H1 (cell line): ENCODE results near the gene C2CD2L. TPM values are rescaled to one million over a fixed set of nuclear protein-coding genes. Genes with fewer than 3 reads are reported as not detected.
A peak's percentile ranks its signal among the peaks of the same experiment; 100 is the strongest.

Source experiments
- CTCF ChIA-PET: fragments of 300-600 bp; sonication (Branson Sonifier 250); formaldehyde crosslinking; loops from one replicate; lab custom pipeline; 2021; ENCODE audit not compliant: partially characterized antibody; lab: Charles Lee
- POLR2A ChIA-PET: fragments of 300-600 bp; sonication (Branson Sonifier 250); formaldehyde crosslinking; loops from one replicate; lab custom pipeline; 2021; ENCODE audit warnings: inconsistent platforms; ENCODE audit not compliant: partially characterized antibody; lab: Charles Lee
- DNase-seq, 2 experiments: peaks; one replicate each; pipeline versions ENCODE4 v3.0.0 to v3.0.0-alpha.2; 2010 to 2022; ENCODE audit warnings: low spot score in 2 of 2, low read depth in 1 of 2, mixed read lengths in 1 of 2
- FAIRE-seq: peaks from 2 replicates; lab custom pipeline; 2011; peaks lifted over from hg19 to GRCh38; lab: Jason Lieb, UNC
- H2AFZ ChIP-seq: 2 replicates; pipeline ENCODE4 v1.8.1; 2012; ENCODE audit warnings: low read length, inconsistent platforms
- H2AK5ac ChIP-seq: 2 replicates; pipeline ENCODE4 v1.6.1; 2013; ENCODE audit warnings: low read depth, low read length
- H2BK120ac ChIP-seq: replicated peaks from 2 replicates; pipeline ENCODE3; 2013; ENCODE audit warnings: low read depth, low read length, inconsistent platforms
- H2BK12ac ChIP-seq: 2 replicates; pipeline ENCODE4 v1.6.1; 2013; ENCODE audit warnings: low read depth, low read length
- H2BK15ac ChIP-seq: 2 replicates; pipeline ENCODE4 v1.6.1; 2013; ENCODE audit warnings: low read length
- H2BK20ac ChIP-seq: 2 replicates; pipeline ENCODE4 v1.6.1; 2013; ENCODE audit warnings: low read length
- H2BK5ac ChIP-seq: 2 replicates; pipeline ENCODE4 v1.6.1; 2013; ENCODE audit warnings: low read depth, low read length
- H3K14ac ChIP-seq: 2 replicates; pipeline ENCODE4 v1.6.1; 2013; ENCODE audit warnings: inconsistent platforms; ENCODE audit not compliant: insufficient read length
- H3K18ac ChIP-seq: 2 replicates; pipeline ENCODE4 v1.6.1; 2013; ENCODE audit warnings: low read length; ENCODE audit errors: extremely low read depth
- H3K23ac ChIP-seq: 2 replicates; pipeline ENCODE4 v1.6.1; 2013; ENCODE audit warnings: inconsistent platforms; ENCODE audit not compliant: insufficient read length
- H3K23me2 ChIP-seq: 2 replicates; pipeline ENCODE4 v1.6.1; 2013; ENCODE audit warnings: low read depth, low read length
- H3K27ac ChIP-seq: 2 replicates; pipeline ENCODE4 v1.6.1; 2011; ENCODE audit warnings: low read depth, low read length, inconsistent platforms
- H3K27me3 ChIP-seq, 4 experiments: replicated peaks in 1 of 4; 1 replicate in 1 of 4; 2 replicates in 3 of 4; pipeline versions ENCODE4 v1.6.1 to v1.8.1; 2011 to 2013; ENCODE audit warnings: low read length in 3 of 4, mild to moderate bottlenecking in 3 of 4, inconsistent platforms in 2 of 4, mixed read lengths in 2 of 4, moderate library complexity in 1 of 4; ENCODE audit not compliant: control insufficient read depth in 3 of 4, insufficient read depth in 3 of 4; ENCODE audit errors: extremely low read depth in 1 of 4
- H3K36me3 ChIP-seq, 4 experiments: 2 replicates each; pipeline versions ENCODE4 v1.6.1 to v1.8.1; 2011 to 2013; ENCODE audit warnings: mild to moderate bottlenecking in 4 of 4, low read length in 3 of 4, moderate library complexity in 2 of 4, control low read depth in 1 of 4, inconsistent platforms in 1 of 4; ENCODE audit not compliant: insufficient read depth in 4 of 4, control insufficient read depth in 2 of 4
- H3K4ac ChIP-seq: replicated peaks from 2 replicates; pipeline ENCODE3; 2013; ENCODE audit warnings: low read length, low read depth, mixed read lengths, inconsistent platforms; ENCODE audit not compliant: insufficient read length
- H3K4me1 ChIP-seq, 4 experiments: replicated peaks in 1 of 4; 1 replicate in 1 of 4; 2 replicates in 3 of 4; pipeline versions ENCODE4 v1.6.1 to v1.8.1; 2011 to 2013; ENCODE audit warnings: low read length in 3 of 4, inconsistent platforms in 2 of 4, mixed read lengths in 1 of 4; ENCODE audit not compliant: insufficient read depth in 4 of 4, control insufficient read depth in 3 of 4
- H3K4me2 ChIP-seq, 2 experiments: 2 replicates each; pipeline versions ENCODE4 v1.6.1 to v1.8.1; 2011 to 2013; ENCODE audit warnings: low read depth in 2 of 2, low read length in 2 of 2, control low read depth in 1 of 2, inconsistent platforms in 1 of 2, mild to moderate bottlenecking in 1 of 2; ENCODE audit not compliant: insufficient read depth in 1 of 2
- H3K4me3 ChIP-seq, 4 experiments: fragments of 200-600, 300-600 bp in 1 of 4; sonication (generic), shearing (Covaris generic), sonication (Bioruptor Twin) in 1 of 4; 2 replicates each; pipeline versions ENCODE4 v1.5.1 to v1.8.1; 2011 to 2016; ENCODE audit warnings: low read length in 4 of 4, low read depth in 3 of 4, control low read depth in 2 of 4, inconsistent platforms in 2 of 4, mild to moderate bottlenecking in 2 of 4, mixed read lengths in 1 of 4, moderate library complexity in 1 of 4; ENCODE audit not compliant: insufficient read depth in 2 of 4; ENCODE audit errors: extremely low read depth in 1 of 4
- H3K56ac ChIP-seq: replicated peaks from 2 replicates; pipeline ENCODE3; 2013; ENCODE audit warnings: low read depth, mild to moderate bottlenecking, mixed read lengths, low read length, inconsistent platforms; ENCODE audit not compliant: insufficient read length
- H3K79me1 ChIP-seq: 2 replicates; pipeline ENCODE4 v1.6.1; 2013; ENCODE audit warnings: low read depth, low read length, control low read depth
- H3K79me2 ChIP-seq, 2 experiments: 2 replicates each; pipeline versions ENCODE4 v1.6.1 to v1.8.1; 2012 to 2013; ENCODE audit warnings: low read length in 2 of 2, mild to moderate bottlenecking in 2 of 2, inconsistent platforms in 1 of 2; ENCODE audit not compliant: insufficient read depth in 2 of 2, control insufficient read depth in 1 of 2
- H3K9ac ChIP-seq, 4 experiments: replicated peaks in 1 of 4; 1 replicate in 1 of 4; 2 replicates in 3 of 4; pipeline versions ENCODE4 v1.6.1 to v1.8.1; 2011 to 2013; ENCODE audit warnings: low read depth in 3 of 4, low read length in 3 of 4, control low read depth in 2 of 4, mild to moderate bottlenecking in 2 of 4, moderate library complexity in 2 of 4, inconsistent platforms in 1 of 4; ENCODE audit errors: extremely low read depth in 1 of 4
- H3K9me3 ChIP-seq, 2 experiments: 2 replicates each; pipeline versions ENCODE4 v1.6.1 to v1.8.1; 2012 to 2013; ENCODE audit warnings: mild to moderate bottlenecking in 2 of 2, moderate library complexity in 2 of 2, control low read depth in 1 of 2, inconsistent platforms in 1 of 2, low read depth in 1 of 2, low read length in 1 of 2, mixed read lengths in 1 of 2; ENCODE audit not compliant: insufficient read depth in 2 of 2
- H4K20me1 ChIP-seq, 2 experiments: replicated peaks in 1 of 2; 2 replicates each; pipeline versions ENCODE3 to v1.8.1; 2011 to 2013; ENCODE audit warnings: inconsistent platforms in 2 of 2, low read length in 2 of 2, mild to moderate bottlenecking in 1 of 2; ENCODE audit not compliant: insufficient read depth in 2 of 2, control insufficient read depth in 1 of 2
- H4K5ac ChIP-seq: 2 replicates; pipeline ENCODE4 v1.6.1; 2013; ENCODE audit warnings: low read length, low read depth, mixed read lengths, inconsistent platforms; ENCODE audit not compliant: insufficient read length
- H4K8ac ChIP-seq: 2 replicates; pipeline ENCODE4 v1.8.0; 2013; ENCODE audit warnings: mild to moderate bottlenecking, moderate library complexity, low read length, inconsistent platforms; ENCODE audit not compliant: insufficient read depth; ENCODE audit errors: extremely low read depth
- H4K91ac ChIP-seq: replicated peaks from 2 replicates; pipeline ENCODE3; 2013; ENCODE audit warnings: low read length, mixed read lengths, inconsistent platforms; ENCODE audit not compliant: insufficient read length
- CREB1 ChIP-seq: IDR thresholded peaks from 2 replicates; pipeline ENCODE4 v1.6.1; 2012; ENCODE audit warnings: inconsistent platforms
- CTCF ChIP-seq, 3 experiments: IDR thresholded peaks; 1 replicate in 2 of 3; 2 replicates in 1 of 3; pipeline versions ENCODE4 v1.5.1 to v1.6.1; 2011; ENCODE audit warnings: low read length in 3 of 3, mild to moderate bottlenecking in 3 of 3, inconsistent platforms in 2 of 3, low read depth in 1 of 3, moderate library complexity in 1 of 3; ENCODE audit not compliant: insufficient read depth in 1 of 3; ENCODE audit errors: control extremely low read depth in 1 of 3
- EGR1 ChIP-seq: IDR thresholded peaks from 2 replicates; pipeline ENCODE4 v1.6.1; 2011; ENCODE audit warnings: low read depth, low read length, borderline replicate concordance
- GTF2F1 ChIP-seq: IDR thresholded peaks from 2 replicates; pipeline ENCODE4 v1.6.1; 2012; ENCODE audit warnings: low read depth, low read length, improper control_type of control experiment, borderline replicate concordance
- JUND ChIP-seq: IDR thresholded peaks from 2 replicates; pipeline ENCODE4 v1.6.1; 2011; ENCODE audit warnings: mild to moderate bottlenecking, improper control_type of control experiment, low read length
- RAD21 ChIP-seq, 2 experiments: IDR thresholded peaks in 1 of 2; conservative IDR thresholded peaks in 1 of 2; 2 replicates each; pipeline ENCODE4 v1.6.1; 2011; ENCODE audit warnings: low read depth in 2 of 2, low read length in 2 of 2, improper control_type of control experiment in 1 of 2, inconsistent platforms in 1 of 2, mild to moderate bottlenecking in 1 of 2, moderate library complexity in 1 of 2
- SIX5 ChIP-seq: IDR thresholded peaks from 2 replicates; pipeline ENCODE4 v1.6.1; 2011; ENCODE audit warnings: mild to moderate bottlenecking, low read depth, low read length
- TAF1 ChIP-seq: IDR thresholded peaks from 2 replicates; pipeline ENCODE4 v1.6.1; 2011; ENCODE audit warnings: mild to moderate bottlenecking, low read depth, low read length
- WGBS, 2 experiments: shearing (Covaris generic) in 1 of 2; methylation state at CpG; one replicate each; pipeline versions ENCODE4 v1.1.6 to v1.1.7; 2013 to 2015; ENCODE audit warnings: low lambda C conversion rate in 2 of 2, mixed read lengths in 2 of 2, inconsistent platforms in 1 of 2, low coverage in 1 of 2, missing lambda C conversion rate in 1 of 2; ENCODE audit not compliant: insufficient replicate concordance in 2 of 2, insufficient coverage in 1 of 2, insufficient read length in 1 of 2; ENCODE audit errors: extremely low coverage in 1 of 2, missing lambda C conversion rate in 1 of 2; 5-methylcytosine and 5-hydroxymethylcytosine counted together
- polyA plus RNA-seq, 7 experiments: library from polyadenylated mRNA; depleted of rRNA in 3 of 7; stranded (reverse) in 5 of 7; unstranded in 2 of 7; fragments of >200 nt in 5 of 7; fragments of 200-250 nt in 2 of 7; gene quantifications; 1 replicate in 5 of 7; 2 replicates in 1 of 7; 4 replicates in 1 of 7; pipeline versions ENCODE4 v1.2.1 to v1.2.3, GENCODE V29; 2011 to 2013; ENCODE audit warnings: missing spikeins in 2 of 7, mixed read lengths in 2 of 7
- total RNA-seq: library from RNA; stranded (reverse); fragmentation: NEBNext Ultra II Directional; extraction: Animal tissue kit (Norgen Biotek cat#: 25700); gene quantifications from 2 replicates; pipeline ENCODE4 v1.2.1, GENCODE V29; 2021

Gene C2CD2L
- total and polyA plus RNA-seq, 2 of the 8 experiments (the other 6 are each of a cell fraction or from before 2014, with no cell fraction given), result 2.5 to 4.0 TPM

DNA sequence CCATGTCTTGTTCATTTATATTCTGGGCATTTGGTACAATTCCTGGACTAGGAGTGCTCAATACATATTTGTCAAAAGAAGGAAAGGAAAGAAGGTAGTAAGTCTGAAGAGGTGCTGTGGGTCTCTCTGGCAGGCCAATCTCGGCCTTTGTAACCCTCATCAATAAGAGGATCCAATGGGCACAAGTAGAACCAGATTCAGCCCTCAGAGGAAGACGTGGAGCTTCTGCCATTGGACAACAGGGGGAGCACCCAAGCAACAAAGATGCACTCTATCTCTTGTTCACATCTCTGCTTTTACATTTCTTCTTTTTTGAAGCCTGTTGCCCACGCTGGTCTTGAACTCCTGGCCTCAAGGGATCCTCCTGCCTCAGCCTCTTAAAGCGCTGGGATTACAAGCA, 41.8 kb upstream of the C2CD2L start:
- H3K4me3 ChIP-seq, result no peak overlapping the region
- no peak overlapping the region for H3K27ac ChIP-seq
- DNase-seq, result no peak
- no peak for FAIRE-seq
- no peak overlapping the region for H2BK20ac ChIP-seq
- no peak overlapping the region for H3K56ac ChIP-seq
- no peaks in the 10 kb centered on the region; the same call in 1 of the 2 replicates for H3K79me1 ChIP-seq
- no peak overlapping the region for H3K23ac ChIP-seq
- no peak overlapping the region for H3K4ac ChIP-seq
- H3K79me2 ChIP-seq, result peaks cover 0 to 13% of the 10 kb centered on the region in 2 experiments; a peak in 2 of 4 replicates
- no peak overlapping the region for H2BK15ac ChIP-seq
- H3K9ac ChIP-seq, result no peak overlapping the region
- H2BK12ac ChIP-seq, result no peak overlapping the region
- H3K4me1 ChIP-seq, result no peaks in the 10 kb centered on the region; a peak in 1 of 7 replicates
- H3K36me3 ChIP-seq, result peaks cover 0 to 5% (median 4%) of the 10 kb centered on the region in 4 experiments; a peak in 5 of 8 replicates
- WGBS, 2 experiments, result 49% methylated on average over 4 of the region's 4 CpGs; no CpG with 5 or more reads in 1 of the 2 experiments
- H4K91ac ChIP-seq, result no peak overlapping the region
- no peaks in the 10 kb centered on the region for H3K9me3 ChIP-seq
- no peaks in the 10 kb centered on the region for H4K20me1 ChIP-seq
- no peak overlapping the region for H3K4me2 ChIP-seq
- H3K27me3 ChIP-seq, result no peaks in the 10 kb centered on the region
- POLR2A ChIA-PET, result interaction anchor here (0.8 to 1.5 kb wide), 5 partner anchors 9 to 50 kb away, joined by 3 to 4 read pairs (median 3); partner anchors contain the start of genes HYOU1, RPS25 and TRAPPC4
- TF ChIP-seq CTCF (IDR thresholded peaks at IDR 0.05; ENCODE audit: control extremely low read depth in 1 of 3, insufficient read depth in 1 of 3, low read depth in 1 of 3, low read length in 3 of 3), result peak; percentile 45 to 73 (median 49)
- 0 out of 2 replicates have a peak, but pooled peaks have one; percentile 14 for TF ChIP-seq CREB1
- no peak for TF ChIP-seq JUND
- TF ChIP-seq TAF1, result no peak
- TF ChIP-seq SIX5, result no peak
- peak; percentile 36 to 46 for TF ChIP-seq RAD21 (IDR thresholded peaks at IDR 0.05 in 1 of 2, conservative IDR thresholded peaks at IDR 0.05 in 1 of 2; ENCODE audit: low read depth in 2 of 2, low read length in 2 of 2)
- TF ChIP-seq GTF2F1, result no peak
- TF ChIP-seq EGR1, result no peak
- TF ChIP-seq, all 59 proteins: peak for 3
- H3K18ac ChIP-seq, result no peak overlapping the region
- no peak overlapping the region for H4K8ac ChIP-seq
- H2BK5ac ChIP-seq, result no peak overlapping the region
- H3K23me2 ChIP-seq, result no peaks in the 10 kb centered on the region; the same call in 1 of the 2 replicates
- H2AFZ ChIP-seq, result no peak overlapping the region
- CTCF ChIA-PET, result interaction anchor here (1.0 to 1.4 kb wide), 4 partner anchors 20 to 272 kb away, joined by 3 to 4 read pairs (median 3); no protein-coding TSS in a partner anchor
- no peak overlapping the region for H4K5ac ChIP-seq
- H2BK120ac ChIP-seq, result no peak overlapping the region
- no peak overlapping the region for H3K14ac ChIP-seq
- H2AK5ac ChIP-seq, result no peak overlapping the region
